Activated CD8-positive, alpha-beta memory T cell treated with anti-CD3 and anti-CD28 coated beads, Interleukin-2, amount 10 ng/mL, durations not matched to agents 7 days and 5 days (primary cell): ENCODE results near the gene BAG5. TPM values are rescaled to one million over a fixed set of nuclear protein-coding genes. Genes with fewer than 3 reads are reported as not detected.
A peak's percentile ranks its signal among the peaks of the same experiment; 100 is the strongest.
"Not testable (repeated sequence)": the region's sequence is repeated elsewhere in the genome, so short reads cannot be mapped to it uniquely, and the experiment has no call there.

Experiments used
- ATAC-seq: fragments of 150-1000 bp; cut with Tn5 transposase; one replicate; pipeline ENCODE4 v1.10.0; 2021; ENCODE audit warnings: moderate library complexity
- CTCF ChIA-PET: fragments of 350-600 bp; sonication (Branson Sonifier 250); formaldehyde crosslinking; loops from one replicate; lab custom pipeline; 2021; ENCODE audit warnings: antibody characterized with exemption; lab: Charles Lee
- DNase-seq: peaks from one replicate; pipeline ENCODE4 v3.0.0-alpha.2; 2020
- H3K27ac Mint-ChIP-seq: one replicate; pipeline ENCODE4 v1.8.0; 2021; ENCODE audit warnings: mild to moderate bottlenecking, mixed read lengths
- H3K27me3 Mint-ChIP-seq: one replicate; pipeline ENCODE4 v1.8.0; 2021; ENCODE audit warnings: mixed read lengths
- H3K36me3 Mint-ChIP-seq: one replicate; pipeline ENCODE4 v1.8.0; 2021; ENCODE audit warnings: mild to moderate bottlenecking, mixed read lengths
- H3K4me1 Mint-ChIP-seq: one replicate; pipeline ENCODE4 v1.8.0; 2021; ENCODE audit warnings: mixed read lengths
- H3K4me3 Mint-ChIP-seq: one replicate; pipeline ENCODE4 v1.8.0; 2021; ENCODE audit warnings: mild to moderate bottlenecking, moderate library complexity, mixed read lengths
- H3K9me3 Mint-ChIP-seq: one replicate; pipeline ENCODE4 v1.8.0; 2022; ENCODE audit warnings: low read depth, mixed read lengths
- total RNA-seq, 2 experiments: library from RNA; stranded (reverse); gene quantifications; one replicate each; pipeline ENCODE4 v1.2.3, GENCODE V29; 2021

Gene BAG5
- total RNA-seq, 2 experiments from 2014 or later = 29.9 to 32.3 TPM

DNA sequence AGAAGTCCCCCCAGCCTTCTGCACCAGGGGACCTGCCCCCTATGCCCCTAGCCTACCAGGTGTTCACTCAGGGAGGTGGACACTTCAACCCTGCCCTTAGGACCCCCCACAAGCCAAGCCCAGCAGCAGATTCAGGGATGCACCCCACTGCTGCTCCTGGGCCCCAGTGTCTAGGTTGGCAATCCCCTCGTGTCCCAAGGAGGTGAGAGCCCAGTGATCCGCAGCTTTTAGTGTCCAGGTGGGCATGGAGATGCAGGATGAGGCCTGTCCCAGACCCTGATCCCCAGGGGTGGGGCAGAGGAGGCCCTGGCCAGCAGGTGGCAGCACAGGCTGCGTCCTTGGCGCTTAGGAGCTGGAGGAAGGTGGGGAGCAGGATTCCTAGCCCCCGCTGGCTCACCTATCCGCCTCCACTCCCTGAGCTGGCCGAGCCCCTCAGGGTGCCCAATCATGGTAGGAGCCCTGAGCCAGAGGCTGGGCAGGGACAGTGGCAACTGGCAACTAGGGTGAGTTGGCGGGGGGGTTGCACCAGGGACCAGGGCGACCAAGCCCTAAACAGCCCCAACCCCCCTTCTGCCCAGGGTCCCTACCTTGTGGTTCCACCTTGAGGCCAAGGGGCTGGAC is 43.9 kb downstream of the BAG5 start:
- H3K4me3 Mint-ChIP-seq = no peak overlapping the region
- peaks cover 9% of the 10 kb centered on the region for H3K4me1 Mint-ChIP-seq
- H3K27me3 Mint-ChIP-seq = peaks cover 9% of the 10 kb centered on the region
- ATAC-seq = peak; percentile 47
- H3K9me3 Mint-ChIP-seq = no peaks in the 10 kb centered on the region
- H3K27ac Mint-ChIP-seq = no peak overlapping the region
- no peaks in the 10 kb centered on the region for H3K36me3 Mint-ChIP-seq
- CTCF ChIA-PET = interaction anchor here (0.6 to 6.3 kb wide), 27 partner anchors 8 to 1345 kb away, joined by 3 to 79 read pairs (median 4); partner anchors contain the start of gene TRMT61A
- DNase-seq = peak; percentile 68

DNA sequence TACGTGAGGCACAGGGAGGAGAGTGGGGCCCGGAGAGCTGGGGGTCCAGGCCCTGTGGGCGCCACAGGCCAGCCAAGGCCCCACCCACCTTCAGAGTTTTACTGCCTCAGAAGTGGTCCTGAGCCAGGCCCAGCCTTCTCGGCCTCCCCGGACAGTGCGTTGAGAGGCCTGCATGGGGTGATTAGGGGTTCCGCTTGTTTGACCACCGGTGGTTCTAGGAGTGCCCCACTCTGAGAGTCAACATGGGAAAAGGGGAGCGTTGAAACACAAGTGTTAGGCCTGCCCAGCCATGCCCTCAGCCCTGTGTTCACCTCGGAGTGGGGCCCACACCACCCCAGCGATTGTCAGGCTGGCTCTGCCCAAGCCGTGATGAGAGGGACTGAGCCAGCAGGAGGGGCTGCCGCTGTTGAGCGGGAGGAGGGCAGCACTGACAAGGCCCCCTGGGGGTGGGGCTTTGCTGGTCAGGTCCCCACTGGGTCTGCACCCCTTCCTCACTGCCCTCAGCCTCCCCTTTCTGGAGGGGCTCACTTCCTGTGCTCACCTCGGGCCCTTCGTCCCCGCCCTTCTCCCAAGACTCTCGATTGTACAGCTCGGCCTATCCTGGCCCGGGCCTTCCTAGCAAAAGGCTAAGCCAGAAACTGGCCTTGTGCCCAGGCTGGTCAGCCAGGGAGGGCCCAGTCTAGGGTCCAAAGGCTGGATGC is 44.6 kb downstream of the BAG5 start:
- CTCF ChIA-PET = interaction anchor here (0.7 to 6.3 kb wide), 17 partner anchors 7 to 291 kb away, joined by 3 to 79 read pairs (median 5); partner anchors contain the start of gene TRMT61A
- peaks cover 5% of the 10 kb centered on the region for H3K27me3 Mint-ChIP-seq
- DNase-seq (no peak), ATAC-seq (no peak)
- H3K27ac Mint-ChIP-seq = no peak overlapping the region
- H3K4me3 Mint-ChIP-seq = no peak overlapping the region
- no peaks in the 10 kb centered on the region for H3K9me3 Mint-ChIP-seq
- H3K4me1 Mint-ChIP-seq = peaks cover 8% of the 10 kb centered on the region
- H3K36me3 Mint-ChIP-seq = no peaks in the 10 kb centered on the region

GRCh38 chr14:103517174-103517566 is 45.3 kb downstream of the BAG5 start:
- peaks cover 3% of the 10 kb centered on the region for H3K27me3 Mint-ChIP-seq
- CTCF ChIA-PET = interaction anchor here (2.9 to 6.3 kb wide), 3 partner anchors 23 to 34 kb away, joined by 12 to 79 read pairs (median 20); no protein-coding TSS in a partner anchor
- DNase-seq (no peak), ATAC-seq (no peak)
- no peak overlapping the region for H3K4me3 Mint-ChIP-seq
- no peaks in the 10 kb centered on the region for H3K9me3 Mint-ChIP-seq
- no peak overlapping the region for H3K27ac Mint-ChIP-seq
- H3K36me3 Mint-ChIP-seq = no peaks in the 10 kb centered on the region
- H3K4me1 Mint-ChIP-seq = peaks cover 8% of the 10 kb centered on the region

GRCh38 chr14:103516426-103517173 is 45.9 kb downstream of the BAG5 start:
- no peak overlapping the region for H3K4me3 Mint-ChIP-seq
- CTCF ChIA-PET = interaction anchor here (2.9 to 6.3 kb wide), 3 partner anchors 24 to 35 kb away, joined by 12 to 79 read pairs (median 20); no protein-coding TSS in a partner anchor
- DNase-seq (no peak), ATAC-seq (no peak)
- no peak overlapping the region for H3K27ac Mint-ChIP-seq
- peaks cover 8% of the 10 kb centered on the region for H3K4me1 Mint-ChIP-seq
- H3K9me3 Mint-ChIP-seq = no peaks in the 10 kb centered on the region
- H3K36me3 Mint-ChIP-seq = no peaks in the 10 kb centered on the region
- peaks cover 3% of the 10 kb centered on the region for H3K27me3 Mint-ChIP-seq

DNA sequence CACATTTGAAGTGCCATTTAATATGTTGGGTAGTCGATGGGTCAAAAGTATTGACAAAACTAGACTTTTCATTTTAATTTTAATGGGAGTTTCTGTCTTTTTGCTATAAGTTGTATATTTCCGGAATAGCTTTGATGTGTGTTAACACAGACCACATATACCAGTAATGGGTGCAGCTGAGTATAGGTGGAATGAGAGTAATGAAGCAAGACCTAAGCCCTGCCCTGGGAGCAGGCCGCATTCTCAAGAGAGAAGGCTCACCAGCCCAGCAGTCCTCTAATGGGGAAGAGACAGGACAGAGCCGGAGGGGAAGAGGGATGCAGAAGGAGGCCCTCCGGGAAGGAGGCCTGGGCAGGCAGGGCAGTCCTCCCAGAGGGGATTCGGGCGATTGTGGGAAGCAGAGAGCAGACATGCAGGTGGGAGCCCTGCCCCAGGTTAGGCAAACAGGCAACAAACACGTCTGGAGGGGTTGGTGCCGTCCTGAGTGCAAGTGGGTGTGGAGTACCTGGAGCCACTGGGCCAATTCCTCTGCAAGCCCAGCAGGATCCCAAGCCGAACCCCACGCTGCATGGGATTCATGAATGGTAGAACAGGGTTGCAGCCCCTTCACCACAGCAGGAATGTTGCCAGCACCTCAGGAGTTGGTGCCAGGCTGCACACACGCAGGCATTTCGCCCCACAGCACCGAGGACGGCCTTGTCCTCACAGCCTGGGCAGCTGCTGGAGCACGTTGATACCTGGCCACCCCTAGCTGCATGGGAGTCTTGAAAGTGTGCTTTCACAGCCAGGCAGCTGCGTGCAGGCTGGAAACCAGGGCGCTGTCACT is 47.6 kb downstream of the BAG5 start:
- ATAC-seq = no peak
- Mint-ChIP-seq H3K36me3 (no peaks in the 10 kb centered on the region), H3K27me3 (peaks cover 3% of the 10 kb centered on the region), H3K4me1 (peaks cover 8% of the 10 kb centered on the region), H3K4me3 (no peak overlapping the region), H3K27ac (no peak overlapping the region), H3K9me3 (no peaks in the 10 kb centered on the region)
- DNase-seq = no peak
- CTCF ChIA-PET = no interaction called here

- Mint-ChIP-seq H3K4me3 (no peak overlapping the region), H3K4me1 (no peaks in the 10 kb centered on the region), H3K27me3 (no peaks in the 10 kb centered on the region), H3K9me3 (no peaks in the 10 kb centered on the region), H3K27ac (no peak overlapping the region), H3K36me3 (no peaks in the 10 kb centered on the region)
- ATAC-seq (no peak), DNase-seq (no peak)
- CTCF ChIA-PET = no interaction called here
Observed at GRCh38 chr14:103512701-103513611, 49.5 kb downstream of the BAG5 start.

DNA sequence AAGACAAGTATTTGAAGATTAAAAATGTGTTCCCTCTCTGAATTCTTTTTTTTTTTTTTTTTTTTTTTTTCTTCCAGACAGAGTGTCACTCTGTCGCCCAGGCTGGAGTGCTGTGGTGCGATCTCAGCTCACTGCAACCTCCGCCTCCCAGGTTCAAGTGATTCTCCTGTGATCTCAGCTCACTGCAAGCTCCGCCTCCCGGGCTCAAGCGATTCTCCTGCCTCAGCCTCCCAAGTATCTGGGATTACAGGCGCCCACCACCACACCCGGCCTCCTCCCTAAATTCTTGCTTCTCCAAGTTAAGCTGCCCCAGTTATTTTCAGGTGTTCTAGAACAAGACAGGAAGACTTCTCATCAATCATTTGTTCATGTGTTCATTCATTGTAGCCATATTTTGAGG is 50.3 kb downstream of the BAG5 start:
- not testable (repeated sequence) for H3K9me3 Mint-ChIP-seq, ATAC-seq, H3K36me3 Mint-ChIP-seq, H3K4me3 Mint-ChIP-seq, H3K27ac Mint-ChIP-seq, H3K27me3 Mint-ChIP-seq, DNase-seq, H3K4me1 Mint-ChIP-seq
- CTCF ChIA-PET = interaction anchor here (1.4 kb wide), 1 partner anchor 9 kb away, joined by 3 read pairs; no protein-coding TSS in a partner anchor

- Mint-ChIP-seq H3K36me3 (no peaks in the 10 kb centered on the region), H3K9me3 (no peaks in the 10 kb centered on the region), H3K4me1 (no peaks in the 10 kb centered on the region), H3K27me3 (no peaks in the 10 kb centered on the region), H3K27ac (no peak overlapping the region), H3K4me3 (no peak overlapping the region)
- DNase-seq (no peak), ATAC-seq (no peak)
- CTCF ChIA-PET = interaction anchor here (0.8 to 1.4 kb wide), 5 partner anchors 8 to 36 kb away, joined by 3 to 5 read pairs (median 3); no protein-coding TSS in a partner anchor
Observed at GRCh38 chr14:103510724-103511693, 51.4 kb downstream of the BAG5 start.

DNA sequence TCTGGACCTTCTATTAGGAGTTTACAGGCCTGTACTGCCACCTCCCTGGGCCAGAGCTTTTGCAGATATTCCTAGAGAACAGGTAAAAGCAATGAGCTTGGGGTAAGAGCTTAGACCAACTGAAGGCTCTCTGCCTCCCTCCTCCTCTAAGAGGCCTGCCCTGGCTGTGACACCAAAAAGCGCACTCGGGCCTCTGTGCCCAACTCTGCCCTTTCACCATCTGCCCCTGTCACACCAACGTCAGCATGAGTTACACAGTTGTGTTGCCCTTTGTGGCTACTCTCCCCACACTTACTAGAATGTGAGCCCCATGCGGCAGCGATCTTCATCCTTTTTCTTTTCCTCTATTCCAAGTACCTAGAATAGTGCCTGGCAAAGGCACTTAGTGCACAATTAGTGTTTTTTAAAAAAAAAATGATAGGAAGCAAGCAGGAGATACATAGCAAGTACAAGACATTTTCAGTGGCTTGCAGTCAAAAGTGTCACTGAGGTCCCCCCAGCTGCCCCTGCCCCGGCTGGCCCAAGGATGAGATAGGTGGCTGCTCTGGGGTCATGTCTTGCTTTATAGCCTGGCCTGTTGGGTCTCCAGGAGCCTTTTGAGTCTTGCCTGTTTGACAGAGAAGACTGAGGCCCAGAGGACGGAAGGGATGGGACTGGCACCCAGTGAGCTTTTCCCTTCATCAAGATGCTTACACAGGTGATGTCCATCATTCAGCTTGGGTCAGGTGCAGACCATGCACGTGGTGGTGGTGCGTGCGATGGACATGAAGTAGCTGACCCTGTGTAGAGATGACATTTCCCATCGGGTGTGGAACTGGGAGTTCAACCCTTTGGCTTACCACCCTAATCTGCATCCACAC is 52.4 kb downstream of the BAG5 start:
- H3K4me3 Mint-ChIP-seq = no peak overlapping the region
- no peaks in the 10 kb centered on the region for H3K9me3 Mint-ChIP-seq
- peaks cover 4% of the 10 kb centered on the region for H3K36me3 Mint-ChIP-seq
- H3K27me3 Mint-ChIP-seq = no peaks in the 10 kb centered on the region
- no peaks in the 10 kb centered on the region for H3K4me1 Mint-ChIP-seq
- H3K27ac Mint-ChIP-seq = no peak overlapping the region
- no peak for DNase-seq
- no peak for ATAC-seq
- CTCF ChIA-PET = interaction anchor here (0.8 to 1.4 kb wide), 5 partner anchors 8 to 400 kb away, joined by 3 to 5 read pairs (median 3); no protein-coding TSS in a partner anchor

DNA sequence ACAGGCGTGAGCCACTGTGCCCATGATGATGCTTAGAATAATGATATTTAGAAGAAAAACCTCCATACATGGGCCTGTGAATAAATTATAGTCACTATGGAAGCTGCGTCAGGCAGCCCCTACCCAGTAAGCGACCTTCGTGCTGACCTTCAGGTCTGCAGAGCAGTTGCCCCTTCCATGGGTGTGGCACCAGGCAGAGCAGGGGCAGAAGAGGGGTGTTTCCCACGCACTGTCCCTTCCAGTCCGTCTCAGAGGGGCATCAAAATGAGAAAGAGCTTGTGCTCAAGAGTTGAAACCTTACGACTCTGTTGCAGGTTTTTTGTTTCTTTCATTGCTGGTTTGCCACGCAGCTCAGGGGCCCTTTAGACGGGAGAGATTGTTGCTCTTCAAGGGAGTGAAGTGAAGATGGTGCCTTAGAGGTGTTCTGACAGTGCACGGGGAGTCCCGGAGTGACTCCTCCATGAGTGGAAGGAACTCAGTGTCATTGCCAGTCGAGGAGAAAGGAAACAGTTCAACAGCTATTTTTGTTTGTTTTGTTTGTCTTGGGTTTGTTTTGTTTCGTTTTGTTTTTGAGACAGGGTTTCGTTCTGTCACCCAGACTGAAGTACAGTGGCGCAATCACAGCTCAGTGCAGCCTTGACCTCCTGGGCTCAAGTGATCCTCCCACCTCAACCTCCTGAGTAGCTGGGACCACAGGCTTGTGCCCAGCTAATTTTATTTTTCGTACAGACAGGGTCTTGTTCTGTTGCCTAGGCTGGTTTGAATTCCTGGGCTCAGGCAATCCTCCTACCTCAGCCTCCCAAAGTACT is 53.7 kb downstream of the BAG5 start:
- CTCF ChIA-PET = interaction anchor here (0.7 to 1.5 kb wide), 3 partner anchors 8 to 79 kb away, joined by 3 to 9 read pairs (median 4); no protein-coding TSS in a partner anchor
- DNase-seq (no peak), ATAC-seq (no peak)
- Mint-ChIP-seq H3K27ac (no peak overlapping the region), H3K4me3 (no peak overlapping the region), H3K36me3 (peaks cover 12% of the 10 kb centered on the region), H3K9me3 (no peaks in the 10 kb centered on the region), H3K27me3 (no peaks in the 10 kb centered on the region), H3K4me1 (no peaks in the 10 kb centered on the region)
